HG02678 (cell line): ENCODE results near the gene NEK5.
A peak's percentile ranks its signal among the peaks of the same experiment; 100 is the strongest.

ENCODE experiments used
- ATAC-seq: cut with Tn5 transposase; IDR thresholded peaks from one replicate; pipeline ENCODE4 v1.9.1; 2021; ENCODE audit warnings: mild to moderate bottlenecking, moderate library complexity; ENCODE audit not compliant: unreplicated experiment

NEK5 gene

DNA sequence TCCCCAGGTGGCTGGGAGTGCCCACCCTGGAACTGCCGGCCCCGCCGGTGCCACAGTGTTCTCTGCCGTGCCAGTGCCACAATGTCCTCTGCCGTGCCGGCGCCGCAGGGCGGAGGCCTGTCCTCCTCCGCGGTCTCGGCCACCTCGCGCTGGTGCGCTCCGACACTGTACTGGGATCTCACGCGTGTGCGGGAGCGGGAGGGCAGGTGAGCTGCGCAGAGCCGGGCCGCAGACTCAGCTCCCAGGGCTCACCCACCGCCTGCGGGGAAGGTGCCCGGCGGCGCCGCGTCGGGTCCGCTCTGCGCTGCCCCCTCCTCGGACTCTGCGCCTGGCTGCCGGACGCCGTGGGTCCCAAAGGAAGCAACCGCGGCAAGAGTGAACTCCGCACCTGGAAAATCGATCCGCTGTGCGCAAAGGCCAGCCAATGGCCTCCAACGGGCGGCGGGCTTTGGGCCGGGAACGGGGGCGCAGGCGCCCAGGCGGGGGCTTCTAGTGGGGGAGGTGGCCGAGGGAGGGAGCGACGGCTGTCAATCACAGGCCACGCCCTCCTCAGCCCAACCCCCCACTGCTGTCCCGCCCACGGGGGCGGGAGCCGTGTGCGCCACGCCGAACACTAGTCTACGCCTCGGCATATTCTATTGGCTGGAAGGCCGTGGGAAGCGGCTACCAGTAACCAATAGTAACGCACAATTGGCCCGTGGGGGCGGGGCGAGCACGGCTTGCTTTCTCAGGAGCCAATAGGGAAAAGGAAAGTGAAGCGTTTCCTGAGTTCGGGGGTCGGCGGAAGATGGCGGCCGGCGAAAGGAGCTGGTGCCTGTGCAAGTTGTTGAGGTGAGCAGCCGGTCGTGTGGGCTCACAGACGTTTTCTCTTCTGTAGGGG, 117.0 kb downstream of the NEK5 start, which contains the start of gene ALG11:
Gene ALG11, plus strand, starts transcription at position 767 of the 880 bp plus-strand sequence. Its CDS starts 21 bp downstream, at position 788.
- peak; percentile 99 for ATAC-seq

DNA sequence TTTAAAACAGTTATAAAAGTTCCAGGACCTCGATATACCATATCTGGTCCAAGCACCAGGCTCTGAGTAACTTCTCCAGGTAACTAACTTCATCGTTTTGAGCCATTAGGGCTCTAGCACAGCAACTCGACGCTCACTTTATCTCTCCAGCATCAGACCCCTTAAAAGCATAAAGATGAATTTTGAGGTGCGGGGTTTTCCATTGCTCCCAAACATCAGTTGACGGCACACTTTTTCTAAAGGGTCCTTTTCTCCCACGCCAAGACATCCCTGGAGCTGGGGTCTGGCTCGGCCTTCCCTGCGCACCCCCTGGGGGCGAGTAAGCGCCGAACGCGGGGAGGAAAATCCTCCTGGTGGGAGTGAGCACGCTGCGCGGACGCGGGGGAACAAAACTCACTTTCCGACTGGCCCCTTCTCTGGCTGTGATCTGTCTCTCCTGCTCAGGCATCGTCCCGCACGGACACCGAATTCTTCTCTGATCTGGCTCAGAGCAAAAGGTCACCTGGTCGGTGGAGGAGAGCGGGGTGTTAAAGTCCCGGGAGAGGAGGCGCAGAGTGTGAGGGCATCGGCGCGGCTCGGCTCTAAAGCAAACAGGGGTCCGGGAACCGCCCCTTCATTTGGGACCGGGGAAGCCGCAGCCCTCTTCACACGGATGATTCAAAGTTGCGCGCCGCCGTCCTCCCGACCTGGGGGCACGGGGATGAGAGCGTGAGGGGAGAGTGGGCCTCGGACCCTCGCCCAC, 117.8 kb downstream of the NEK5 start, which contains the start of gene ATP7B:
Gene ATP7B, minus strand, starts transcription at position 561 of the 742 bp plus-strand sequence. Its CDS starts 113 bp downstream, at position 448.
- ATAC-seq = no peak

DNA sequence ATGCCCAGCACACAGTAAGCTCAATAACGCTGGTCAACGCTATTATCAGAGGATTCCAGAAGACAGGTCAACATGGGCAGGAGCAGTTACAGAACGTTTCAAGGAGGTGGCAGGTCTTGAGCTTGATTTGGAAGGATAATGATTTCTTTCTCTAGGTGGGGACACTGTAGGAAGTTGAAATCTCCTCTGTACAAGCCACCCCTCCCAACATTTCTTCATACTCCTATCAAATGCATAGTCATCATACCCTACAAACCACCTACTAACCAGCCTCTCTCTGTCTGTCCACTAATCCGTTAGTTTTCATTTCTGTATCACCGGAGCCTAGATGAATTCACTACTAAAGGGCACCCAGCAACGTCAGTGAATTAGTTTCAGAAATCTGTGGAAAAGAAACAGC, 118.9 kb downstream of the NEK5 start:
- ATAC-seq = no peak

DNA sequence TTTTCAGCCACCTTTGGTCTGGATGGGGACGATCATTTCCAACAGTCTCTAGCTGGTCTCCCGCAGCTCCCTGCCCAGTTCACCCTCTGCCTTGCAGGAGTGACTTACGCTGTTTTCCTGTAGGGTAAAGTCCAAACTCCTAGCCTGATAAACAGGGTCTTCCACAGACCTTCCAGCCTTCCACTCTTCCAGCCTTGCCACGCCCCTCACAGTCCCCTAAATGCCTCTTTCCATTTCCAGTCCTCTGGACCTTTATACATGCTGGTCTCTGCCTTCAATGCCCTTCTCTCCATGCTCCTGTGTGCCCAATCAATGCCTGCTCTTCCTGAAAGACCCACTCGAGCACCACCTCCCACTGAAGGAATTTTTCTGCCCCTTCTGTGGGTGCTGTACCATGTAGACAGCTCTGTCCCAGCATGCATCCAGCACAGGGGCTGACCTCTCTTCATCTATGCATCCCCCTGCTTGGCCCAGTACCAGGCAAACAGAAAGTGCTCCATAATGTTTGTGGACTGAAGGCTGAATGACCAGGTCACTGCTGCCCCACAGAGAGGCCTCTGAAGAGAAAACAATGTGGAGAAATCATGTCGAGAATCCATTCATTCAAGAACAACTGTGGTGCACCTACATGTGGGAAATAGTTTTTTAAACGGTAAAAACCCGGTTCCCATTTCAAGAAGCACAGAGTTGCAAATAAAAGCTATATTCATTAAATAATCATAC, 122.2 kb downstream of the NEK5 start:
- no peak for ATAC-seq

DNA sequence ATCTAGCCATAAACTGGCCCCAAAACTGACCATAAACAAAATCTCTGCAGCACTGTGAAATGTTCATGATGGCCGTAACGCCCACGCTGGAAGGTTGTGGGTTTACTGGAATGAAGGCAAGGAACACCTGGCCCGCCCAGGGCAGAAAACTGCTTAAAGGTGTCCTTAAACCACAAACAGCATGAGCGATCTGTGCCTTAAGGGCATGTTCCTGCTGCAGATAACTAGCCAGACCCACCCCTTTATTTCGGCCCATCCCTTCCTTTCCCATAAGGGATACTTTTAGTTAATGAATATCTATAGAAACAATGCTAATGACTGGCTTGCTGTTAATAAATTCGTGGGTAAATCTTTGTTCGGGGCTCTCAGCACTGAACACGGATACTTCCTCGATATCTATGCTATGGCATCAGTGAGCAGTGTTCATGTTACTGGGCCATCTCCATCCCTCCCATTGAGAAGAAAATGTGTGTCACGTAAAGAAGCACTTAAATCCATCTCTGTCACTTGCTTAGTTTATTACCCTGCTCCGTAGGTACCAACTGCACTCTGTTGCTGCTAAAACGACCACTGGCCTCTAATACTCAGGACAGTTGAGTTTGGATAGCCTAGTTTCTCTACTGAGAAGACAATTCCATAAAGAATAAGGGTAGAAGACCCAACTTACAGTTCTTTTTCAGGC, 122.9 kb downstream of the NEK5 start:
- no peak for ATAC-seq

DNA sequence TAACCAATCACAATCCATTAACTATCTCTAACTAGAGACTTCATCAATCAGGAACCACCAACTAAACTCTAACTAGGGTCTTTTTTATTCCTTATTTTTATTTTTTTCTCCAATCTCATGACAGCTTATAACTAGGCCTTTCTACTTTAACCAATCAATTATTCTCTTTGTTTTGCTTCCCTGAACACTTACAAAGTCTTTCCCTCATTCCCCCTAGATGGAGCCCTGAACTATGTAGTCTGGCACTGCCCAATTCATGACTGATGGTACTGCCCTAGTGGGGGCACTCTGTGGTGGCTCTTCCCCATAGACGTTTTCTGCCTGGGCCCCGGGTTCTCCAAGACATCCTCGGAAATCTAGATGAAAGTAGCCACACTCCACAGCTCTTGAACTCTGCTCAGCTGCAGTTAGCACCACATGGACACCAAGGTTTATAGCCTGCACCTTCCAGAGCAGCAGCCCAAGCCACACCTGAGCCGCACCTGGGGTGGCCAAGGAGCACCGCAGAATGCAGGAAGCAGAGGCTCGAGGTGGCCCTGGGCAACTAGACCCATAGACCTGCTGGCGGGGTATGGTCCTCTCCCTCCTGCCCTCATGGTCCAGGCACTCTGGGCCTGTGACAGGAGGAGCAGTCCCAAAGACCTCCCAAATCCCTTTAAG, 124.2 kb downstream of the NEK5 start:
- no peak for ATAC-seq

DNA sequence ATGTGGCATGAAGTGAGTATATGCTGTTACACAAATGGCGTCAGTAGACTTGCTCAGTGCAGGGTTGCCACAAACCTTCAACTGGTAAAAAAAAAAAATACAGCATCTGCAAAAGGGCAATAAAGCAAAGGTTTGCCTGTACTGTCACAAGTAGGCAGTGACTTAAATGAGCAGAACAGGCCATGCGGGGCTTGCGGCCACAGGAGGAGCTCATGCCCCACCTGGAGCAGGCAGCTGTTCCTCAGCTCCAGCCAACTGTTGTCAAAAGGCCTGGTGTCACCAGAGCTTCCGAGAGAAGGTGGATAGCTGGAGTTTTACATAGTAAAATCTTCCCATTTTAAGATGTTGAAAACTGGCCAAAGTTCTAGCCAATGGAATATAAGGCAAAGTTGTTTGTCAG, 125.3 kb downstream of the NEK5 start:
- ATAC-seq = no peak

DNA sequence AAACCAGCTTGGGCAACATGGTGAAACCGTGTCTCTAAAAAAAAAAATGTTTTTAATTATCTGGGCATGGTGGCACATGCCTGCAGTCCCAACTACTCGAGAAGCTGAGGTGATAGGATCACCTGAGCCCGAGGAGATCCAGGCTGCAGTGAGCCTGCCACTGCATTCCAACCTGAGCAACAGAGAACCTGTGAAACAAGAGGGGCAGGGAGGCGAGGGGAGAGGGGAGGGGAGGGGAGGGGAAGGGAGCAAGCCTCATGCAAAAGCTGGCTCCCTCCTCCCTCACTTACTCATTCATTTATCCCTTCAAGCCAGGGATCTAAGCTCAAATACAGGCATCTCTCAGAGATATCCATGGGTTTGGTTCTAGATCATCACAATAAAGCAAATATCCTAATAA, 126.5 kb downstream of the NEK5 start:
- no peak for ATAC-seq

DNA sequence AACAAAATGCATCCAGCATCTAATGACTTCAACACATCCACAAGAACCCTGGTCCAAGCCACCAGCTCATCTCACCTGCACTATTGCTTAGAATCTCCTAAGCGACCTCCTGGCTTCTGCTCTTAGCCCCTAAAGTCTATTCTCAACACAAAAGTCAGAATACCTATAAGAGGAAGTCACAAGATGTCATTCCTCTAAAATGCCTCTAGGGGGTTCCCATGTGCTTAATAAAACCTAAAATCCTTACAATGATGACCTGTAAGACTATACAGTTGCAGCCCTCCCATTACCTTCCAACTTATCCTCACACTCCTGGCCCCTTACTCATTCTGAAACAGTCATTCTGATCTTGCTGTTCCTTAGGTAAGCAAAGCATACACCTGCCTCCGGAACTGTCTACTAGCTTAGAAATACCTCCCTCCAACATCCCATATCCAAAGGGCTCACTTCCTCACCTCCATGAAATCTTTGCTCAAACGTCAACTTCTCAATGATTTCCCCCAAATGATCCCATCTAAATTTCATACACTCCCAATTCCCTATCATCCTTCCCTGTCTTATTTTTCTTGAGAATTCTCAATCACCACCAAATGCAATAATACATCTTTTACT, 127.6 kb downstream of the NEK5 start:
- ATAC-seq = peak; percentile 94

DNA sequence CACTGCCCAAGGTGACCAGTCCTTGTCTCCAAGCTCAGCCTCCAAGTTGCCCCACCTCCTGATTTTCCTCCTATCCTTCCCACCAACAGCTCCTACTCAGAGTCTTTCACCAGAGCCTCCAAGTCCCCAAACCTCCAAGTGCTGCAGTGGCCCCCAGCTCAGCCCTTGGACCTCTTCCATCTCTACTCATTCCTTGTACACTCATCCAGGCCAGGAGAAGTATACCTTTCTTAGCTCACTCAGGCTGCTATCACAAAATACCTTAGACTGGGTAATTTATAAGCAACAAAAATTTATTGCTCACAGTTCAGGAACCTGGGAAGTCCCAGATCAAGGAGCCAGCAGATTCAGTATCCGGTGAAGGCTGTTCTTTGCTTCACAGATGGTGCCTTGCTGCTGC, 129.0 kb downstream of the NEK5 start:
- no peak for ATAC-seq

DNA sequence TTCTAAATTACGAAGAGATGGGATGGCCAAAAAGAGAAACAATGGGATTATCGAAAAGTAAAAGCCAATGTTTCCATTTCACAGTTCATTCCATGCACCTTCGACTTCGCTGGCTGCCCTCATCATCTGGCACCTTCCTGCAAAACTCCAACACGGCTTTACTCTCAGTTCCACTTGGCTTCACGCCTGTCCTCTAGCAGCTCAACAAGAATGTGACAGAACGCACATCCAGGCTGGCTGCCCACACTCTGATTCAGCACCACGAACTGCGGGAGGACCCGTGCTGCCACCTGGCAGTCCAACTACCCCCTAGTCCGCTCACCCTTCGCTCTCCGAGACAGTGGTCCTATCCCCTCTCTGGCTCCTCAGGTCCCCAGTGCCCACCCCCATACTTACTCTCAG, 129.4 kb downstream of the NEK5 start:
- ATAC-seq = no peak

DNA sequence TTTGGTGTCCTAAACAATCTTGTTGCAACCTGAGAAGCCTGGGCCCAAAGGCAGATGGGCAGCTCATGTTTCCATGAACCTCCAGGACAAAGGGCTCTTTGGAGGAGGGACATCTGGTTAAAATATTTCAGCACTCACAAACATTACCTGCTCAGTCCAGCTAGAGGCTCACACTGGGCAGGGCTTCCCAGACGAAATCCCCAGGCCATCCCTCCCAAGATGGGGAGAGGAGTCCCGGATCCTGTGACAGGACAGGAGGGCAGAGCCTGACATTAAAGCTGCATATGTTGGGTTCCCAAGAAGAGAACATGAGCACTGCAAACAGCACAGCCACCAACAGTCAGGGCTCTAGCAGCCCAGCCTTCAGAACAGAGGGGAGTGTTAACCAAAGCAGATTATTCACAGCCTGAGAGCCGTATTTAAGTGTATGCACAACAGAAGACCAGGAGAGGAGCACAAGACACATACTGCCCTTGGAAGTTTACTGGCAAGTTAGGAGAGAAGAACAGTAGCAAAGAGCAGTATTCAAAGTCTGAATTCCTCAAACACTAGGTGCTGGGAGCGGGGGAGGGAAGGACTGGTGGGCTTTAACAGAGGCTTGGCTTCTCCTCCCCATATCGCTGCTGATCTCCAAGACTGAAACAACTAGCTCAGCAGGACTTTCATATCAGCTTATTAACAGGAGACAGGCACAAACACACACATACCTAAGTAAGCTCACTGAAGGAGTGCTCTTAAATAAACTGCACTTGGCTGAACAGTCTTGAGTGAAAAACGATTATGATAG, 130.0 kb downstream of the NEK5 start:
- no peak for ATAC-seq

DNA sequence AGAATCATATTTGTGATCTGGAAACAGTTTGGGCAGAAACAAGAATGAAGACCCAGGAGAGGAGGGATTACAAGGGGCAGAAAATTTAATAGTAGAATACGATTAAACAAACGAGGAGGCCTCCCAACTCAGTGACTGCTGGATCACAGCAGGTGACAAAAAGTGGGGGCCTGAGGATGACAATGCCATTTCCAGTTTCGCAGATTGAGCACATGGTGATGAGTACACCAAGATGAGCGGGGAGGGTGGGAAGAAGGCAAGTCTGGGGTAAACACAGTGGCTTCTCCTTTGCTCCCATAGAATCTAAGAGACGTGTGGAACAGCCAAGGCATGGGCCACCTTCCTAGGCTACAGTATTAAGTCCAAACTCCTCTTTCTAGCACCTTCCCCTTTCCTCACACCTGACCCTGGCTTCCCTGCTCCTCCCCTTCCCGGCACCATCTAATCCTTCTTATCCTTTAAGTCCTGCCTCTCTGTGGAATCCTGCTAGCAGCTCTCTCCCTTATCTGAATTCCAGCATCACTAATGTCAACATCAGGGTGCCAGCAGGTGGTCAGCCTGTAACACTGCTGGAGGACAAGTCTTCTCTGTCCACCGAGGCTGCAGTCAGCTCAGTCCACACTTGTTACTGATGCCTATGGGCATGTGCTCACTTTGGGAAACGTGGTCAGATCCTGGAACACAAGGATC, 131.1 kb downstream of the NEK5 start:
- no peak for ATAC-seq

DNA sequence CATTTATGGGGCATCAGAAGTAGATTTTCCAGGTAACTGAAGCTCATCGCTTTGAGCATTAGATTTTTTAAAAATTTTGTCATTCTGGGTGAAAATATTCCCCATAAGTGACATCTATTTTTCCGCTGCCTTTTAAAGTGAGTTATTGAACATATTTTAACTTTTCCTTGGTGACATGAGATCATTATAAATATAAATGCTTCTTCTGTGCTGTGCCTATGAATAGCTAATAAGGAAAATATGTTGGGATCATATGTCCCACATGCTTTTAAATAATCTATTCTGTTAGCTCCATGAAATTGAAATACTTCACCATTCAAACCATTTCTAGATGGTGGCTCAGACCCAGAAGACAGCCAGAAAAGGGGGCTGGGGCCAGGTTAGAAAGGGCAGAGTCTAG, 131.7 kb downstream of the NEK5 start:
- no peak for ATAC-seq

DNA sequence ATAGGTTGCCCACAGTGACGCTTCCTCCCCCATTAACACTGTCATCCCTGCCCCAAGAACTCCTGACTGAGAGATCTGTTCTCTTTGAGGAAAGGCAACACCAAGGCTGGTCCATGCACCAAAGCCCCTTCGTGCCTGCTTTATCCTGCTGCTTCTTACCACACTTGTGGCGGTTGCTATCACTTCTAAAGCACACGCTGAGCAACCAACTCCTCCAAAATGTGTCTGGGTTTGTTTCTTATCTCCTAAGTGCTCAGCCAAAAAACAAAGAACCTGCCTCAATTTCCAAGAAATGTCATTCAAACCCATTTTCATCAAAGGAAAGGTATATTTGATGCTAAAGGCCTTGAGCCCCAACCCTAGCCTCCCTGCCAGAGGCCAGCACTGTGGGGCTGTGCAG, 132.2 kb downstream of the NEK5 start:
- ATAC-seq = no peak

DNA sequence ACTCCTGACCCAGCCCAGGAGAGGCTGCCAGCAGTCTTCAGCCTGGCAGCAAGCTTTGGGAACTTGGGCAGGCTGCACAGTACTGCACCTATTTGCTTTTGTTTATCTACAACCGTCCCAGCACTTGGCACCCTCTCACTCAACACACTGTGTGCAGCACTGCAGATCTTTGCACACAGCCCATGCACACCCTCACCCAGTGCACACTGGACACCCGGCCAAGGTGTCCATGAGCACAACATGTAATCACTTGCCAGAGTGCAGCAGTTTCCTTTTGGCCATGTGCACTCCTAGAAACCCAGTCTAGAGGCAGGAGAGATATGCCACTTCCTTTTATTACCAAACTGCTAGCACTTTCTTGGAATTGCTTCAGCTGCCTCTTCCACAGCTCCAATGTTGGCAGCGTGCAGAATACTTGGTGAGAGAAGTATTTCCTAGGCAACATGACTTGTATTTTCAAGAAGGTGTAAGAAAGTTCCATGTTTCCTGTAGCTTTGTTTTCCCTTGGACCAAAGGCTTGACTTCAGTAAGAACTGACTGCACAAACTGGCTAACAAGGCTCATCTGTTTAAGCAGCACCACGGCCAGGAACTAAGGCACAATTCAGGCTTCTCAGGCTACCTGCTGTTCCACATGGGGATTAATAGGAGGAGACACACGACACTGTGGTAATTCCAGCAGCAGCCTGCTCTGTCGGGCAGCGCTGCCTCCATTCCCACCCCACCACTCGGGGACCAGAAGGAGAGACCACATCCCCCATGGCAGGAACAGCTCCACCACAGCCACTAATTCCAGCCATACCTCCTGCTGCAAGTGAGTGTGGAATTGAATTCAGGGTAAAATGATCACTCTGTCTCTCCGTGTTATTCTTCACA, 133.0 kb downstream of the NEK5 start:
- no peak for ATAC-seq

DNA sequence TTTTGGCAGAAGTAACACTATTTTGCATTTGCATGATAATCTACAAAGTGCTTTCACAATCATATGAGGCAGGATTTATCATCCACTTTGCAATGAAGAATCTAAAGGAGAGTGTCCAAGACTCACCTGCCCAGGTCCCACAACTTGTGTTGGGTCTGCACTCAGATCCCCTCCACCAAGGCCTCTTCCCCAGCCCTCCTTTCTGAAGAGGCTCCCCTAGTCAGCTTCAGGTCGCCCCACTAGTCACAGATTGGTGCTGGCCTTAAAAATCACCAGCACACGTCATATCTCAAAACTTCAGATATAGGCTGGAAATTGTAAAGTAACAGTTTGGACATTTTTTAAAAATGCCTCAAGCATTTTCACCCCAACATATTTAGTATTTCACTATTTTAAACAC, 135.2 kb downstream of the NEK5 start:
- ATAC-seq = no peak
